K562 (cell line): ENCODE results near the gene TMEM222. TPM values are rescaled to one million over a fixed set of nuclear protein-coding genes. Genes with fewer than 3 reads are reported as not detected.

Experiments used
- ATF1 ChIP-seq, 2 experiments: fragments of 450-650 bp in 1 of 2; IDR thresholded peaks; 2 replicates each; pipeline ENCODE4 v1.6.1; 2016; ENCODE audit warnings: missing compliant biosample characterization in 1 of 2, missing genetic modification characterization in 1 of 2
- BRD4 ChIP-seq: fragments of 200-600 bp; sonication (generic); IDR thresholded peaks from 2 replicates; pipeline ENCODE4 v1.6.1; 2017; ENCODE audit warnings: inconsistent platforms
- ESRRA ChIP-seq: fragments of 450-650 bp; IDR thresholded peaks from 2 replicates; pipeline ENCODE4 v1.6.1; 2014; ENCODE audit warnings: low read depth, mild to moderate bottlenecking, moderate library complexity, borderline replicate concordance
- ESRRB ChIP-seq: fragments of 250-450 bp; sonication (Bioruptor Pico); IDR thresholded peaks from 2 replicates; pipeline ENCODE4 v1.5.0; 2020; ENCODE audit warnings: mild to moderate bottlenecking, moderate library complexity, borderline replicate concordance
- EZH2 ChIP-seq: IDR thresholded peaks from 2 replicates; pipeline ENCODE4 v1.6.1; 2012; ENCODE audit warnings: low read depth, mild to moderate bottlenecking, inconsistent platforms, low read length, borderline replicate concordance
- FOXA3 ChIP-seq, 2 experiments: fragments of 450-650 bp in 1 of 2; sonication (generic) in 1 of 2; formaldehyde crosslinking; IDR thresholded peaks in 1 of 2; conservative IDR thresholded peaks in 1 of 2; 2 replicates each; pipeline versions ENCODE4 v1.4.0 to v1.8.0; 2020 to 2022; ENCODE audit warnings: mild to moderate bottlenecking in 2 of 2, missing genetic modification reagents in 1 of 2
- HIVEP1 ChIP-seq: fragments of 250-450 bp; sonication (Bioruptor Pico); IDR thresholded peaks from 2 replicates; pipeline ENCODE4 v1.4.0; 2020; ENCODE audit warnings: mild to moderate bottlenecking
- IFI16 ChIP-seq: fragments of 250-450 bp; sonication (Bioruptor Pico); IDR thresholded peaks from 2 replicates; pipeline ENCODE4 v2.1.2; 2022; ENCODE audit warnings: mild to moderate bottlenecking, inconsistent platforms
- NCOA2 ChIP-seq, 2 experiments: fragments of 450-650 bp; IDR thresholded peaks; 2 replicates each; pipeline ENCODE4 v1.6.1; 2018; ENCODE audit warnings: mild to moderate bottlenecking in 2 of 2, moderate library complexity in 1 of 2; ENCODE audit not compliant: partially characterized antibody in 2 of 2
- NCOA6 ChIP-seq: fragments of 450-650 bp; IDR thresholded peaks from 2 replicates; pipeline ENCODE4 v1.6.1; 2017; ENCODE audit warnings: mild to moderate bottlenecking
- NELFE ChIP-seq: IDR thresholded peaks from 2 replicates; pipeline ENCODE4 v1.6.1; 2011; ENCODE audit warnings: mild to moderate bottlenecking; ENCODE audit not compliant: insufficient read depth, insufficient read length
- PML ChIP-seq: IDR thresholded peaks from 2 replicates; pipeline ENCODE4 v1.6.1; 2012; ENCODE audit warnings: low read length, inconsistent platforms
- SMAD4 ChIP-seq: fragments of 250-450 bp; sonication (Bioruptor Pico); conservative IDR thresholded peaks from 2 replicates; pipeline ENCODE4 v1.8.0; 2021; ENCODE audit warnings: inconsistent platforms, mild to moderate bottlenecking, moderate library complexity
- SNRNP70 ChIP-seq: fragments of 200-400 bp; formaldehyde crosslinking; optimal IDR thresholded peaks from 2 replicates; pipeline ENCODE3; 2017; ENCODE audit warnings: low read depth, low read length
- SRSF9 ChIP-seq: fragments of 200-400 bp; formaldehyde crosslinking; IDR thresholded peaks from 2 replicates; pipeline ENCODE4 v1.6.1; 2017; ENCODE audit warnings: low read depth, low read length, borderline replicate concordance
- TFAP4 ChIP-seq: sonication (generic); formaldehyde crosslinking; IDR thresholded peaks from 2 replicates; pipeline ENCODE4 v1.8.0; 2022; ENCODE audit warnings: missing genetic modification reagents, mild to moderate bottlenecking, moderate library complexity, borderline replicate concordance
- ZNF830 ChIP-seq: fragments of 250-450 bp; sonication (Bioruptor Pico); IDR thresholded peaks from 2 replicates; pipeline ENCODE4 v1.5.0; 2021; ENCODE audit warnings: mild to moderate bottlenecking
- polyA plus RNA-seq, 8 experiments: library from polyadenylated mRNA; depleted of rRNA in 4 of 8; stranded (reverse) in 5 of 8; unstranded in 3 of 8; fragments of >200 nt; fragmentation: Nextera tagmentation in 2 of 8; fragmentation: Illumina TruSeq in 1 of 8; extraction: Ambion mirVana in 2 of 8; extraction: Trizol in 1 of 8; gene quantifications; 2 replicates each; pipeline versions ENCODE4 v1.2.1 to v1.2.3, GENCODE V29; 2011 to 2014; ENCODE audit warnings: inconsistent platforms in 1 of 8, missing spikeins in 1 of 8
- total RNA-seq, 7 experiments: library from RNA; depleted of rRNA in 6 of 7; stranded (reverse); fragments of >200 nt in 6 of 7; fragmentation: Illumina TruSeq in 2 of 7; extraction: Trizol in 2 of 7; gene quantifications; 2 replicates each; pipeline versions ENCODE4 v1.2.1 to v1.2.3, GENCODE V29; 2011 to 2021; ENCODE audit warnings: low replicate concordance in 1 of 7
- TF ChIP-seq, protein P1 (sequence below): sonication (generic); formaldehyde crosslinking; IDR thresholded peaks from 2 replicates; pipeline ENCODE4 v1.8.0; 2022; ENCODE audit warnings: mild to moderate bottlenecking, low read depth, missing genetic modification reagents
- TF ChIP-seq, protein P2 (sequence below): fragments of 450-650 bp; IDR thresholded peaks from 2 replicates; pipeline ENCODE4 v1.6.1; 2017; ENCODE audit warnings: antibody characterized with exemption
- TF ChIP-seq, protein P3 (sequence below): fragments of 450-650 bp; conservative IDR thresholded peaks from 2 replicates; pipeline ENCODE4 v1.6.1; 2016; ENCODE audit warnings: missing genetic modification characterization, low read depth, mild to moderate bottlenecking, missing compliant biosample characterization, moderate library complexity
- TF ChIP-seq, protein P4 (sequence below): fragments of 200-400 bp; formaldehyde crosslinking; IDR thresholded peaks from 2 replicates; pipeline ENCODE4 v1.6.1; 2017; ENCODE audit warnings: mild to moderate bottlenecking, low read depth, low read length, moderate library complexity

The TMEM222 gene
- total and polyA plus RNA-seq, 9 of the 15 experiments (the other 6 are each of a cell fraction or from before 2014, with no cell fraction given), result 6.9 to 48.0 (median 32.8) TPM

DNA sequence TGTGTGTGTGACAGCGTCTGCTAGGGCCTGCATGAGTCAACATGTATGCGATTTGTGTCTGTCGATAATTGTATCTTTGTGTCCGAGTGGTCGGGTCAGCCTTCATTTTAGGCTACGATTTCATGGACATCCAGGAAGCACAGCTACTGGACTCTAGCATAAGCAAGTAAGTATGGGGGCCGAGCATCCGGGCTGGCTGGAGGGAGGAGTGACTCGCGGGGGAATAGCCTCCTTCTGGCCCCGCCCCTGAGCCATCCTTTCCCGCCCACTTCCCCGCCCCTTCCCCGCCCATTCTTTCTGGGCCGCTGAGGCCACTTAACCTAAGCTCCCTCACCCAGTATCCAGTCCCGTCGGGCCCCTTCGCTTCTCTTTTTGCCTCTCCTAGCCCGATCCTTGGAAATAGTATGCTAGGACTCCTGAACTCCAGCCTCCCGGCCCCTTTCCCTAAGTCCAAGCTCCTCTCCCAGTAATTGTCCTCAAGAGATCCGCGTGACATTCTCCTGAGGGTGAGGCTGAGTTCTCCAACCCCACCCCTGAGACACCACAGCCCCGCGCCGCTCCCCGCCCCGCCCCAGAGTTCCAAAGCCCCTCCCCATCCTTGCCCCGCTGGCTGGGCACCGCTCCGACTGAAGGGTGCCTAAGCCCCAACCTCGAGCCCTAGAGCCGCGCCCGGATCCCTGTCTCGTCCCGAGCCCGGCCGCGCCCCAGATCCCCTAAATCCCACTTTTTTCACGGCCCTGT is 43.6 kb downstream of the TMEM222 start (continued):
- no peak for TF ChIP-seq NCOA6
- TF ChIP-seq, protein P1, sequence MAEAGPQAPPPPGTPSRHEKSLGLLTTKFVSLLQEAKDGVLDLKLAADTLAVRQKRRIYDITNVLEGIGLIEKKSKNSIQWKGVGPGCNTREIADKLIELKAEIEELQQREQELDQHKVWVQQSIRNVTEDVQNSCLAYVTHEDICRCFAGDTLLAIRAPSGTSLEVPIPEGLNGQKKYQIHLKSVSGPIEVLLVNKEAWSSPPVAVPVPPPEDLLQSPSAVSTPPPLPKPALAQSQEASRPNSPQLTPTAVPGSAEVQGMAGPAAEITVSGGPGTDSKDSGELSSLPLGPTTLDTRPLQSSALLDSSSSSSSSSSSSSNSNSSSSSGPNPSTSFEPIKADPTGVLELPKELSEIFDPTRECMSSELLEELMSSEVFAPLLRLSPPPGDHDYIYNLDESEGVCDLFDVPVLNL (CRISPR knock-in tag), result no peak
- TF ChIP-seq EZH2, result no peak
- no peak for TF ChIP-seq ZNF830 (CRISPR knock-in tag)
- TF ChIP-seq, protein P2, sequence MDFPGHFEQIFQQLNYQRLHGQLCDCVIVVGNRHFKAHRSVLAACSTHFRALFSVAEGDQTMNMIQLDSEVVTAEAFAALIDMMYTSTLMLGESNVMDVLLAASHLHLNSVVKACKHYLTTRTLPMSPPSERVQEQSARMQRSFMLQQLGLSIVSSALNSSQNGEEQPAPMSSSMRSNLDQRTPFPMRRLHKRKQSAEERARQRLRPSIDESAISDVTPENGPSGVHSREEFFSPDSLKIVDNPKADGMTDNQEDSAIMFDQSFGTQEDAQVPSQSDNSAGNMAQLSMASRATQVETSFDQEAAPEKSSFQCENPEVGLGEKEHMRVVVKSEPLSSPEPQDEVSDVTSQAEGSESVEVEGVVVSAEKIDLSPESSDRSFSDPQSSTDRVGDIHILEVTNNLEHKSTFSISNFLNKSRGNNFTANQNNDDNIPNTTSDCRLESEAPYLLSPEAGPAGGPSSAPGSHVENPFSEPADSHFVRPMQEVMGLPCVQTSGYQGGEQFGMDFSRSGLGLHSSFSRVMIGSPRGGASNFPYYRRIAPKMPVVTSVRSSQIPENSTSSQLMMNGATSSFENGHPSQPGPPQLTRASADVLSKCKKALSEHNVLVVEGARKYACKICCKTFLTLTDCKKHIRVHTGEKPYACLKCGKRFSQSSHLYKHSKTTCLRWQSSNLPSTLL, result no peak
- TF ChIP-seq HIVEP1 (CRISPR knock-in tag), result no peak
- TF ChIP-seq, protein P3, sequence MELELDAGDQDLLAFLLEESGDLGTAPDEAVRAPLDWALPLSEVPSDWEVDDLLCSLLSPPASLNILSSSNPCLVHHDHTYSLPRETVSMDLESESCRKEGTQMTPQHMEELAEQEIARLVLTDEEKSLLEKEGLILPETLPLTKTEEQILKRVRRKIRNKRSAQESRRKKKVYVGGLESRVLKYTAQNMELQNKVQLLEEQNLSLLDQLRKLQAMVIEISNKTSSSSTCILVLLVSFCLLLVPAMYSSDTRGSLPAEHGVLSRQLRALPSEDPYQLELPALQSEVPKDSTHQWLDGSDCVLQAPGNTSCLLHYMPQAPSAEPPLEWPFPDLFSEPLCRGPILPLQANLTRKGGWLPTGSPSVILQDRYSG, result no peak
- TF ChIP-seq TFAP4 (CRISPR knock-in tag), result no peak
- TF ChIP-seq SNRNP70, result no peak
- TF ChIP-seq ESRRA, result no peak
- TF ChIP-seq BRD4, result no peak
- no peak for TF ChIP-seq ESRRB (CRISPR knock-in tag)
- TF ChIP-seq ATF1 (CRISPR knock-in tag; IDR thresholded peaks at IDR 0.05), result no peak
- TF ChIP-seq ATF1 (tag; IDR thresholded peaks at IDR 0.05), result no peak
- no peak for TF ChIP-seq IFI16
- no peak for TF ChIP-seq FOXA3 (CRISPR knock-in tag; conservative IDR thresholded peaks at IDR 0.05 in 1 of 2, IDR thresholded peaks at IDR 0.05 in 1 of 2)
- TF ChIP-seq, protein P4, sequence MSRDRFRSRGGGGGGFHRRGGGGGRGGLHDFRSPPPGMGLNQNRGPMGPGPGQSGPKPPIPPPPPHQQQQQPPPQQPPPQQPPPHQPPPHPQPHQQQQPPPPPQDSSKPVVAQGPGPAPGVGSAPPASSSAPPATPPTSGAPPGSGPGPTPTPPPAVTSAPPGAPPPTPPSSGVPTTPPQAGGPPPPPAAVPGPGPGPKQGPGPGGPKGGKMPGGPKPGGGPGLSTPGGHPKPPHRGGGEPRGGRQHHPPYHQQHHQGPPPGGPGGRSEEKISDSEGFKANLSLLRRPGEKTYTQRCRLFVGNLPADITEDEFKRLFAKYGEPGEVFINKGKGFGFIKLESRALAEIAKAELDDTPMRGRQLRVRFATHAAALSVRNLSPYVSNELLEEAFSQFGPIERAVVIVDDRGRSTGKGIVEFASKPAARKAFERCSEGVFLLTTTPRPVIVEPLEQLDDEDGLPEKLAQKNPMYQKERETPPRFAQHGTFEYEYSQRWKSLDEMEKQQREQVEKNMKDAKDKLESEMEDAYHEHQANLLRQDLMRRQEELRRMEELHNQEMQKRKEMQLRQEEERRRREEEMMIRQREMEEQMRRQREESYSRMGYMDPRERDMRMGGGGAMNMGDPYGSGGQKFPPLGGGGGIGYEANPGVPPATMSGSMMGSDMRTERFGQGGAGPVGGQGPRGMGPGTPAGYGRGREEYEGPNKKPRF, result no peak
- no peak for TF ChIP-seq NELFE
- no peak for TF ChIP-seq NCOA2 (IDR thresholded peaks at IDR 0.05; ENCODE audit: partially characterized antibody in 2 of 2)
- TF ChIP-seq SRSF9, result no peak
- no peak for TF ChIP-seq PML
- no peak for TF ChIP-seq SMAD4 (CRISPR knock-in tag)
